IMR-90 (cell line): ENCODE measurements around the gene IFI27L1. TPM values are rescaled to one million over a fixed set of nuclear protein-coding genes. Genes with fewer than 3 reads are reported as not detected.

Experiments
- ATAC-seq: fragments of 200-7000 bp; cut with Tn5 transposase; 2 replicates; pipeline ENCODE4 v1.9.1; 2020; ENCODE audit warnings: low read depth, mild to moderate bottlenecking, moderate library complexity
- BruUV-seq: library from RNA; stranded (reverse); fragments of 400-500 nt; replicated peaks from 2 replicates; lab custom pipeline; 2021; lab: Mats Ljungman, UMichigan
- CTCF ChIA-PET: fragments of 300-600 bp; formaldehyde crosslinking; extraction: SDS; loops from one replicate; lab custom pipeline; 2021; ENCODE audit warnings: antibody characterized with exemption; lab: Yijun Ruan, JAX
- POLR2A ChIA-PET: fragments of 300-600 bp; sonication (Branson Sonifier 250); formaldehyde crosslinking; loops from one replicate; lab custom pipeline; 2022; ENCODE audit warnings: antibody characterized with exemption; ENCODE audit not compliant: unreplicated experiment; lab: Charles Lee
- DNase-seq: peaks from one replicate; pipeline ENCODE4 v3.0.0; 2013
- H2AFZ ChIP-seq: replicated peaks from 2 replicates; pipeline ENCODE3; 2013; ENCODE audit warnings: low read length, mild to moderate bottlenecking; ENCODE audit not compliant: poor library complexity
- H2AK5ac ChIP-seq: 2 replicates; pipeline ENCODE4 v1.6.1; 2013; ENCODE audit warnings: low read depth, low read length, inconsistent platforms
- H2AK9ac ChIP-seq: replicated peaks from 2 replicates; pipeline ENCODE3; 2013; ENCODE audit warnings: mild to moderate bottlenecking, low read depth, low read length, moderate library complexity; ENCODE audit not compliant: poor library complexity
- H2BK120ac ChIP-seq: 2 replicates; pipeline ENCODE4 v1.6.1; 2013; ENCODE audit warnings: low read depth, low read length, inconsistent platforms
- H2BK15ac ChIP-seq: 3 replicates; pipeline ENCODE4 v1.6.1; 2013; ENCODE audit warnings: low read depth, low read length, inconsistent platforms
- H2BK20ac ChIP-seq: 2 replicates; pipeline ENCODE4 v1.6.1; 2013; ENCODE audit warnings: low read depth, mild to moderate bottlenecking, inconsistent platforms, low read length, moderate library complexity
- H2BK5ac ChIP-seq: 2 replicates; pipeline ENCODE4 v1.6.1; 2013; ENCODE audit warnings: mild to moderate bottlenecking, low read depth, low read length, inconsistent platforms; ENCODE audit not compliant: poor library complexity, severe bottlenecking
- H3K14ac ChIP-seq: replicated peaks from 2 replicates; pipeline ENCODE4 v1.6.1; 2013; ENCODE audit warnings: low read depth, low read length, inconsistent platforms
- H3K18ac ChIP-seq: 2 replicates; pipeline ENCODE4 v1.6.1; 2013; ENCODE audit warnings: low read depth, low read length, control low read depth
- H3K23ac ChIP-seq: 2 replicates; pipeline ENCODE4 v1.6.1; 2013; ENCODE audit warnings: low read depth, low read length, inconsistent platforms
- H3K27ac ChIP-seq: 2 replicates; pipeline ENCODE4 v1.5.1; 2013; ENCODE audit warnings: mild to moderate bottlenecking, control low read depth, low read length; ENCODE audit not compliant: insufficient read depth
- H3K27me3 ChIP-seq: 2 replicates; pipeline ENCODE4 v1.6.1; 2013; ENCODE audit warnings: low read length; ENCODE audit not compliant: control insufficient read depth, insufficient read depth
- H3K36me3 ChIP-seq: 2 replicates; pipeline ENCODE4 v1.6.1; 2013; ENCODE audit warnings: low read length, mixed read lengths; ENCODE audit not compliant: control insufficient read depth, insufficient read depth
- H3K4ac ChIP-seq: 2 replicates; pipeline ENCODE4 v1.6.1; 2013; ENCODE audit warnings: low read depth, low read length, inconsistent platforms
- H3K4me1 ChIP-seq: 2 replicates; pipeline ENCODE4 v1.6.1; 2013; ENCODE audit warnings: low read length, mixed read lengths; ENCODE audit not compliant: control insufficient read depth, insufficient read depth
- H3K4me2 ChIP-seq: 2 replicates; pipeline ENCODE4 v1.6.1; 2013; ENCODE audit warnings: low read depth, mild to moderate bottlenecking, control low read depth, low read length, moderate library complexity
- H3K4me3 ChIP-seq: 2 replicates; pipeline ENCODE4 v1.5.1; 2013; ENCODE audit warnings: low read depth, mild to moderate bottlenecking, control low read depth, low read length, moderate library complexity; ENCODE audit not compliant: insufficient read depth
- H3K56ac ChIP-seq: 2 replicates; pipeline ENCODE4 v1.6.1; 2013; ENCODE audit warnings: low read length, inconsistent platforms; ENCODE audit not compliant: insufficient read depth; ENCODE audit errors: extremely low read depth
- H3K79me1 ChIP-seq, 2 experiments: 2 replicates each; pipeline ENCODE4 v1.6.1; 2013; ENCODE audit warnings: low read length in 2 of 2, inconsistent platforms in 1 of 2, low read depth in 1 of 2
- H3K9ac ChIP-seq: 2 replicates; pipeline ENCODE4 v1.6.1; 2013; ENCODE audit warnings: low read depth, low read length, control low read depth
- H3K9me1 ChIP-seq: 2 replicates; pipeline ENCODE4 v1.6.1; 2013; ENCODE audit warnings: low read length, inconsistent platforms; ENCODE audit not compliant: insufficient read depth
- H3K9me3 ChIP-seq: 2 replicates; pipeline ENCODE4 v1.6.1; 2013; ENCODE audit warnings: low read length; ENCODE audit not compliant: control insufficient read depth, insufficient read depth
- H4K20me1 ChIP-seq: 2 replicates; pipeline ENCODE4 v1.6.1; 2013; ENCODE audit warnings: low read length, inconsistent platforms; ENCODE audit not compliant: insufficient read depth
- H4K5ac ChIP-seq: 2 replicates; pipeline ENCODE4 v1.6.1; 2013; ENCODE audit warnings: mild to moderate bottlenecking, low read depth, low read length, control low read depth
- H4K8ac ChIP-seq, 2 experiments: 2 replicates each; pipeline ENCODE4 v1.6.1; 2013; ENCODE audit warnings: low read depth in 2 of 2, low read length in 2 of 2, control low read depth in 1 of 2, inconsistent platforms in 1 of 2
- H4K91ac ChIP-seq: 2 replicates; pipeline ENCODE4 v1.6.1; 2013; ENCODE audit warnings: low read depth, low read length, inconsistent platforms; ENCODE audit not compliant: insufficient read depth
- BHLHE40 ChIP-seq: fragments of 150-350 bp; IDR thresholded peaks from 2 replicates; pipeline ENCODE4 v1.6.1; 2016; ENCODE audit warnings: mild to moderate bottlenecking, low read depth, low read length
- POLR2A ChIP-seq: IDR thresholded peaks from 2 replicates; pipeline ENCODE4 v1.6.1; 2012; ENCODE audit warnings: mild to moderate bottlenecking, low read depth, low read length
- WGBS, 2 experiments: methylation state at CpG; one replicate each; pipeline versions ENCODE4 v1.1.5 to v1.1.7; 2013; ENCODE audit warnings: missing lambda C conversion rate in 2 of 2; ENCODE audit not compliant: insufficient read length in 1 of 2; ENCODE audit errors: extremely low coverage in 2 of 2; 5-methylcytosine and 5-hydroxymethylcytosine counted together
- dilution Hi-C: fragments of 300-500 bp; cut with HindIII; formaldehyde crosslinking; loops from one replicate; pipeline ENCODE4 v1.14.3; 2018; ENCODE audit warnings: low sequenced_read_pairs; ENCODE audit not compliant: unreplicated experiment
- in situ Hi-C: fragments of 300-500 bp; cut with MboI; formaldehyde crosslinking; loops from 3 replicates; pipeline ENCODE4 v1.14.3; 2019; ENCODE audit warnings: low sequenced_read_pairs, inconsistent platforms, mixed read lengths
- intact Hi-C: fragments of 100-400 bp; cut with micrococcal nuclease; formaldehyde crosslinking; loops from 2 replicates; pipeline ENCODE4 v1.10.0; 2022
- polyA plus RNA-seq, 3 experiments: library from polyadenylated mRNA; depleted of rRNA; stranded (reverse); fragments of >200 nt; gene quantifications; 2 replicates each; pipeline ENCODE4 v1.2.3, GENCODE V29; 2012; ENCODE audit warnings: low replicate concordance in 1 of 3
- total RNA-seq: library from RNA; depleted of rRNA; stranded (reverse); fragments of >200 nt; gene quantifications from 2 replicates; pipeline ENCODE4 v1.2.3, GENCODE V29; 2012

Gene IFI27L1
- total and polyA plus RNA-seq, 2 of the 4 experiments (the other 2 are of a cell fraction): 13.3 to 24.3 TPM

GRCh38 chr14:94056579-94057308 is 24.4 kb upstream of the IFI27L1 start:
- ATAC-seq: no peak
- no peak overlapping the region for H2AFZ ChIP-seq
- ChIA-PET POLR2A (no interaction called here), CTCF (interaction anchor here (0.8 to 1.4 kb wide), 3 partner anchors 9 to 80 kb away, joined by 3 to 4 read pairs (median 4); no protein-coding TSS in a partner anchor)
- peaks cover 29 to 44% of the 10 kb centered on the region in 2 experiments for H3K79me1 ChIP-seq
- no peak overlapping the region for H3K23ac ChIP-seq
- H3K18ac ChIP-seq: no peak overlapping the region
- no peak for TF ChIP-seq BHLHE40
- TF ChIP-seq POLR2A: no peak
- in situ Hi-C loops (no loop called here), dilution Hi-C loops (no loop called here), intact Hi-C loops (no loop called here)
- no peak overlapping the region for H4K5ac ChIP-seq
- BruUV-seq: no TSS peak
- H2BK20ac ChIP-seq: no peak overlapping the region
- no peaks in the 10 kb centered on the region; the same call in 1 of the 2 replicates for H4K20me1 ChIP-seq
- H3K4me1 ChIP-seq: no peaks in the 10 kb centered on the region
- no peak overlapping the region for H3K4me3 ChIP-seq
- no peaks in the 10 kb centered on the region for H3K9me3 ChIP-seq
- H3K9ac ChIP-seq: no peak overlapping the region
- H3K9me1 ChIP-seq: no peaks in the 10 kb centered on the region; the same call in 1 of the 2 replicates
- no peak overlapping the region for H4K8ac ChIP-seq
- no peak overlapping the region for H3K27ac ChIP-seq
- H3K4me2 ChIP-seq: no peak overlapping the region
- no peak overlapping the region for H4K91ac ChIP-seq
- DNase-seq: no peak
- no peak overlapping the region for H3K14ac ChIP-seq
- no peak overlapping the region for H2BK5ac ChIP-seq
- H3K36me3 ChIP-seq: peaks cover 74% of the 10 kb centered on the region
- H2AK9ac ChIP-seq: no peak overlapping the region
- no peak overlapping the region for H2AK5ac ChIP-seq
- H2BK15ac ChIP-seq: no peak overlapping the region
- WGBS, 2 experiments: 94% methylated on average over 3 of the region's 6 CpGs; no CpG with 5 or more reads in 1 of the 2 experiments
- H2BK120ac ChIP-seq: no peak overlapping the region
- H3K56ac ChIP-seq: no peak overlapping the region
- H3K27me3 ChIP-seq: no peaks in the 10 kb centered on the region
- H3K4ac ChIP-seq: no peak overlapping the region
